GM18508 (cell line): ENCODE measurements around the gene KRTAP12-1.

ENCODE experiments used
- ATAC-seq: cut with Tn5 transposase; IDR thresholded peaks from one replicate; pipeline ENCODE4 v1.9.1; 2021; ENCODE audit warnings: moderate number of reproducible peaks; ENCODE audit not compliant: insufficient read depth, unreplicated experiment

The KRTAP12-1 gene

GRCh38 chr21:44711327-44712202, 29.6 kb upstream of the KRTAP12-1 start, which contains the start of gene TSPEAR:
Gene TSPEAR, minus strand, starts transcription at chr21:44711572. Its CDS starts 58 bp downstream, at chr21:44711514.
- no peak for ATAC-seq

GRCh38 chr21:44710756-44711326, 28.9 kb upstream of the KRTAP12-1 start:
- ATAC-seq = no peak

- no peak for ATAC-seq
Observed at GRCh38 chr21:44710294-44710665, 28.3 kb upstream of the KRTAP12-1 start.

GRCh38 chr21:44709426-44710293, 27.7 kb upstream of the KRTAP12-1 start:
- no peak for ATAC-seq

DNA sequence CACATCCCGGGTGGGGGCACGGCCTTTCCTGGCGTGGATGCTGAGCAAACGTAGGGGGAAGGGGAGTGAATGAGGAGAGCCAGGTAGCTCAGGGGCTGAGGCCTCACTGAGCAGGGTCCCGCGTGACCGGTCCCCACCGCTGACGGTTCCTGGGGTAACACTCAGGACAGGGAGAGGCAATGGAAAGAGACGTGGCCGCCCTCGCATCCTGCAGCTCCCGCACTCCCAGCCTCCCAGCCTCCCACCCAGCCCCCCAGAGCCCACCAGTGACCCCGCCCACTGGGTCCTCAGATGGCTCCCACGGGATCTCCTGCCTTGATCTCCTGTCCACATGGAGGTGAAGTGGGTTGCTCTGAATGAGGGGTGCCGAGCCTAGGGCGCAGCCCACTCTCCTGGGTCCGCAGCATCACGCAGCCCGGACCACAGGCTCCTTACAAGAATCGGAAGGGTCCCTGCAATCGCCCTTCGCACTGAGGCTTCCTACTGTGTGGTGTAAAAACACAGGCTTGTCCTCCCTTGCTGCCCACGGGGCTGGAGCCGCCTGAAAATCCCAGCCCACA, 27.0 kb upstream of the KRTAP12-1 start:
- ATAC-seq = no peak

GRCh38 chr21:44708213-44708865, 26.4 kb upstream of the KRTAP12-1 start:
- no peak for ATAC-seq

- ATAC-seq = no peak
Observed at GRCh38 chr21:44706706-44707581, 25.0 kb upstream of the KRTAP12-1 start.

- no peak for ATAC-seq
Observed at GRCh38 chr21:44706026-44706705, 24.2 kb upstream of the KRTAP12-1 start.

DNA sequence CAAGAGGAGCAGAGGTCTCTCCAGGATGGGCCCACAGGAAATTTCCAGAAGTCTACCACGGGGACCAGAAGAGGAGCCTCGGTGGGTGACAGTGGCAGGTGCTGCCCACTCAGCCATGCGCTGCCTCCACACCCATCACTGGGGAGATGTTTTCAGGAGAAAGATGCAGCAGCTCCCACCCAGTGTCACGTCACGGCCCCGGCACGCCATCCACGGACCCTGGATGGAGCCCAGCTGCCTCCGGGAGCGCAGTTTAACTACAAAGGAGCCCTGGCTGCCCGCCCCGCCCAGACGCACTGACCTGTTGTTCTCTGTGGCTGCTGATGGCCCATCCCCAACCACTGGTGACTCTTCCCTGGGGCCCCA, 22.7 kb upstream of the KRTAP12-1 start:
- no peak for ATAC-seq

- ATAC-seq = no peak
Observed at GRCh38 chr21:44703731-44704635, 22.0 kb upstream of the KRTAP12-1 start.

DNA sequence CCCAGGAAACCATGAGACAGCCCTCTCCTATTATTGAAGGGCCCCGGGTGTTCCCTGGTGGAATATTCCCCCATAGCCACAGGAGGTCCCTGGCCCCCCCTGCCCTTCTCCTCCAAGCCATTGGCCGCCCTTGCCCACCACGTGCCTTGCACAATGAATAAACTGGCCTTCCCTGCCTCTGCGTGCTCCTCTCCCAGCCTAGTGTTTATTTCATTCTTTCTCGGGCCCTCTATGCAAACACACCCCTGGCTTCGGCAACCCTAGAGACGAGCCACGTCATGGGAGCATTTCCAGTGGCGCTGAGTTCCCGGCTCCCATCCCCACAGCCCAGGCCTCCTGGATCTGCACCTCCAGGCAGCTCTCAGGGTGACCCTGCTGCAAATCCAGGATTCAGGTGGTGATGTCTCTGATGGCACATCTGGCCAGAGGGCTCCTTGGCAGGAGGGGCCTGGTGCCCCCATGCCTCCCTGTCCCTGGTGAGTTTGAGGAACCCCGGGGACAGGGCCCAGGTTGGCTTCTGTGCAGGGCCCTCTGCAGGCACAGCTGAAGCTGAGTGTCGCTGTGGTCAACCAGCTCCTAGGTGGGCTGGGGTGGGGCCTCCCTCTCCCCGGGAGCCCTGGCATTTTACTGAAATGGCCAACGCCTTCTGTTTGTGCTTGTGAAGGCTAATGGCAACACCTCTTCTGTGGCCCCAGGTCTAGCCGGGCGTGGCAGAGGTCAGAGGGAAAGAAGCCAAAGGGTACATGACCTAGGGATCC, 21.2 kb upstream of the KRTAP12-1 start:
- no peak for ATAC-seq

DNA sequence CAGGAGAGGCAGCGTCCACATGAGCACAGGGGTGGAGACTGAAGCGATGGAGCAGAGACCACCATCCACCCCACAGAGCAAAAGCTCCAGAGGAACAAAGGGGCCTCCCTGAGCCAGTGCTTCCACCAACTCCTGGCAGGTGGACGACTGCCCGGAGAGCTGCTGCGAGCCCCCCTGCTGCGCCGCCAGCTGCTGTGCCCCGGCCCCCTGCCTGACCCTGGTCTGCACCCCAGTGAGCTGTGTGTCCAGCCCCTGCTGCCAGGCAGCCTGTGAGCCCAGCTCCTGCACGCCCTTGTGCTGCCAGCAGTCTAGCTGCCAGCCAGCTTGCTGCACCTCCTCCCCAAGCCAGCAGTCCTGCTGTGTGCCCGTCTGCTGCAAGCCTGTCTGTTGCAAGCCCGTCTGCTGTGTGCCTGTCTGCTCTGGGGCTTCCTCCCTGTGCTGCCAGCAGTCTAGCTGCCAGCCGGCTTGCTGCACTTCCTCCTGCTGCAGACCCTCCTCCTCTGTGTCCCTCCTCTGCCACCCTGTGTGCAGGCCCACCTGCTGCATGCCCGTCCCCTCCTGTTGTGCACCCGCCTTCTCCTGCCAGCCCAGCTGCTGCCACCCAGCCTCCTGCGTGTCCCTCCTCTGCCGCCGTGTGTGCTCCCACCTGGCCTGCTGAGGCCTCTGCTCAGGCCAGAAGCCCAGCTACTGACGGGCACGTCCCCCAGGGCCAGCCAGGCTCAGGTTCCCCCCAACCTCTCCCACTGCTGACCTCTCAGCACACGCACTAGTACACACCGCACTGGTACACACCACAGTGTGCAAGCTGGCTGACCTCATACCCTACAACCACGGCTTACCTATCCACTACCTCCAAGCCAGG, 20.4 kb upstream of the KRTAP12-1 start:
- no peak for ATAC-seq

DNA sequence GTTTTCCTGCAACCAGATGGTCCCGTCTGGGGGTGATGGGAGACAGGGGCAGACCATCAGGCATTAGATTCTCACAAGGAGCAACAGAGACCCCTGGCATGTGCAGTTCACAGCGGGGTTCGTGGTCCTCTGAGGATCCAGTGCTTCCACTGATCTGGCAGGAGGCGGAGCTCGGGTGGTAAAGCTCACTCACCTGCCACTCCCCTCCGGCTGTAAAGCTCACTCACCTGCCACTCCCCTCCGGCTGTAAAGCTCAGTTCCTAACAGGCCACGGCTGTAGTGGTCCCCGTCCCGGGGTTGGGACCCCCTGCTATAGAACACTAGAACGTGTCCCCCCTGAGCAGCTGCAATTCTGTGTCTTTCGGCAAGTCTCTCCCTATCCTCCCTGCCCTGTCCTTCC, 19.6 kb upstream of the KRTAP12-1 start:
- ATAC-seq = no peak

DNA sequence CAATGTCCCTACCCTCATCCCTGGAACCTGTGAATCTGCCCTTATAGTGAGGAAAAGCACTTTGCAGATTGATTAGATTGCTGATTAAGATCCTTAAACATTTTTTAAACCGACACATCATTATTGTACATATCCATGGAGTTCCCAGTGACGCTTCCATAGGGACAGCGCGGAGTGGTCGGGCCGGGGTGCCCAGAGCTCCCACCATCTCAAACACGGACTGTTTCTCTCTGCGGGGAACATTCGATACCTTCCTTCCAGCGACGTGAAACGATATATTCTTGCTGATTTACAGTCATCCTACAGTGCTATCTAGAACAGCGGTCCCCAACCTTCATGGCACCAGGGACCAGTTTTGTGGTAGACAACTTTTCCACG, 19.0 kb upstream of the KRTAP12-1 start:
- no peak for ATAC-seq

DNA sequence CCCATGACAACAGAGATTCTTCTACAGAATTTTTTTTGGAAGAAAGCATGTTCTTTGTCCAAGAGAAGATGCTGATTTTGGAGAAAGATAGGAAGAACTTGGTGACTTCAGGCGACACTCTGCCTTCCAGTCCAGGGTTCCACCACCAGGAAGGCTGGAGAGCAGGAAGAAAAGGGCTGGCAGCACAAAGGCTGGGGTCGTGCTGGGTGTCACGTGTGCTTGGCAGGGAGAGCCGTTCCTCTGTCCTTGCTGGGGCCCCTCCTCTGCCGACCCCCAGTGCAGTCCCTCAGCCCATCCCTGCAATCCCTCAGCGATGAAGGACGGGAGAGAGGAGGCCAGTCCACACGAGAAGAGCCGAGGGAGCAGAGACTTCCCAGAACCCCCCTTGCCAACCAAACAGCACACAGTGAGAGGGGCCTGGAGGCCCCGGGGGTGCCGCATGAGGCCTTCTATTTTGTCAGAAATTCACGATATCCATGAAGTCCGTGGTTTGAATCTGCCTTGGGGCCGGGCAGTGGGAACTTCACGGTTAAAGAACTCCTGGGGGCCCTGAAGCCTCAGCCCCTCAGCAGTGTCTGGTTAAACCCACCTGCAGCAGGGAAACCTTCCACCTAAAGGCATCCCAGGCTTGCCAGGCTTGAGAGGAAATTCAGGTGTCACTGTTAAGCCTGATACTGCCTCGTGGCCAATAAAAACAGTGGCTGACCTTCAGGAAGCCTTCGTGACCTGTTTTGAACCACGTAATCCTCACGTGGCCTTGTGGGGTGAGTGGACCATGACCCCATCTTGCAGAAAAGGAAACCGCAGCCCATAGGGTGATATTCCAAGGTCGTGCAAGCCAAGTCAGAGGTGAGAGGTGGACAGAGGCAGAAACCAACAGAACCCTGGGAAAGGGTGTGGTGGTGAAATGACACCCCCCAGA, 18.4 kb upstream of the KRTAP12-1 start:
- ATAC-seq = no peak
